ENCODE measurements around the gene TMEM100. TPM values are rescaled to one million over a fixed set of nuclear protein-coding genes. Genes with fewer than 3 reads are reported as not detected.
A peak's percentile ranks its signal among the peaks of the same experiment; 100 is the strongest.

Gene TMEM100
- total RNA-seq, 4 donors from 2014 or later = 0.39 to 87.9 (median 6.1) TPM

- no peak for ATAC-seq
- Histone ChIP-seq H3K27me3 (no peaks in the 10 kb centered on the region), H3K4me3 (peak overlapping the region in 2 of 4 donors; percentile 43 to 45), H3K9me3 (no peaks in the 10 kb centered on the region), H3K4me1 (peaks cover 32 to 40% of the 10 kb centered on the region in 2 donors), H3K36me3 (no peaks in the 10 kb centered on the region), H3K27ac (peak overlapping the region; percentile 75 to 85 (median 80))
- no peak for DNase-seq
- TF ChIP-seq CTCF (IDR thresholded peaks at IDR 0.05 in 4 of 5, conservative IDR thresholded peaks at IDR 0.05 in 1 of 5) (no peak), POLR2A (IDR thresholded peaks at IDR 0.05) (peak in 1 of 2 donors; percentile 6)
- intact Hi-C loops (cut with DNase I; ENCODE audit: low total_unique reads) = loop anchor here (5.0 to 10.0 kb wide), 2 partner anchors 444 to 463 kb away; no protein-coding TSS in a partner anchor
- in situ Hi-C loops (cut with MboI; ENCODE audit: low sequenced_read_pairs in 4 of 4) = no loop called here
Observed at GRCh38 chr17:55730380-55730779, 7.7 kb upstream of the TMEM100 start.

GRCh38 chr17:55729484-55729883 is 6.8 kb upstream of the TMEM100 start:
- Histone ChIP-seq H3K9me3 (no peaks in the 10 kb centered on the region), H3K4me1 (peaks cover 32 to 38% of the 10 kb centered on the region in 2 donors), H3K27me3 (no peaks in the 10 kb centered on the region), H3K4me3 (peak overlapping the region in 2 of 4 donors; percentile 43 to 45), H3K27ac (peak overlapping the region in 2 of 4 donors; percentile 6 to 85), H3K36me3 (no peaks in the 10 kb centered on the region)
- intact Hi-C loops (cut with DNase I; ENCODE audit: low total_unique reads) = no loop called here
- in situ Hi-C loops (cut with MboI; ENCODE audit: low sequenced_read_pairs in 4 of 4) = no loop called here
- DNase-seq (no peak), ATAC-seq (no peak)
- TF ChIP-seq POLR2A (IDR thresholded peaks at IDR 0.05) (no peak), CTCF (IDR thresholded peaks at IDR 0.05 in 4 of 5, conservative IDR thresholded peaks at IDR 0.05 in 1 of 5) (no peak)

- Histone ChIP-seq H3K27ac (peak overlapping the region; percentile 4 to 85 (median 24)), H3K9me3 (no peaks in the 10 kb centered on the region), H3K27me3 (no peaks in the 10 kb centered on the region), H3K36me3 (no peaks in the 10 kb centered on the region), H3K4me1 (peaks cover 32 to 34% of the 10 kb centered on the region in 2 donors), H3K4me3 (peak overlapping the region in 2 of 4 donors; percentile 43 to 45)
- intact Hi-C loops (cut with DNase I; ENCODE audit: low total_unique reads) = no loop called here
- no peak for ATAC-seq
- in situ Hi-C loops (cut with MboI; ENCODE audit: low sequenced_read_pairs in 4 of 4) = no loop called here
- TF ChIP-seq CTCF (IDR thresholded peaks at IDR 0.05 in 4 of 5, conservative IDR thresholded peaks at IDR 0.05 in 1 of 5) (no peak), POLR2A (IDR thresholded peaks at IDR 0.05) (no peak)
- no peak for DNase-seq
Observed at GRCh38 chr17:55728833-55729232, 6.2 kb upstream of the TMEM100 start.

GRCh38 chr17:55728361-55728760 is 5.7 kb upstream of the TMEM100 start:
- no peaks in the 10 kb centered on the region for H3K27me3 ChIP-seq
- intact Hi-C loops (cut with DNase I; ENCODE audit: low total_unique reads) = no loop called here
- no peaks in the 10 kb centered on the region for H3K9me3 ChIP-seq
- no peak for TF ChIP-seq CTCF (IDR thresholded peaks at IDR 0.05 in 4 of 5, conservative IDR thresholded peaks at IDR 0.05 in 1 of 5)
- no peak for TF ChIP-seq POLR2A (IDR thresholded peaks at IDR 0.05)
- peaks cover 29 to 32% of the 10 kb centered on the region in 2 donors for H3K4me1 ChIP-seq
- H3K27ac ChIP-seq = peak overlapping the region in 2 of 4 donors; percentile 43 to 85
- in situ Hi-C loops (cut with MboI; ENCODE audit: low sequenced_read_pairs in 4 of 4) = no loop called here
- H3K36me3 ChIP-seq = no peaks in the 10 kb centered on the region
- DNase-seq (no peak), ATAC-seq (no peak)
- peak overlapping the region in 2 of 4 donors; percentile 43 to 45 for H3K4me3 ChIP-seq

- Histone ChIP-seq H3K4me1 (peaks cover 28 to 29% of the 10 kb centered on the region in 2 donors), H3K27me3 (no peaks in the 10 kb centered on the region), H3K36me3 (no peaks in the 10 kb centered on the region), H3K4me3 (peak overlapping the region in 1 of 4 donors; percentile 43), H3K27ac (peak overlapping the region in 2 of 4 donors; percentile 43 to 85), H3K9me3 (no peaks in the 10 kb centered on the region)
- intact Hi-C loops (cut with DNase I; ENCODE audit: low total_unique reads) (no loop called here), in situ Hi-C loops (cut with MboI; ENCODE audit: low sequenced_read_pairs in 4 of 4) (no loop called here)
- DNase-seq (no peak), ATAC-seq (no peak)
- TF ChIP-seq CTCF (IDR thresholded peaks at IDR 0.05 in 4 of 5, conservative IDR thresholded peaks at IDR 0.05 in 1 of 5) (no peak), POLR2A (IDR thresholded peaks at IDR 0.05) (no peak)
Observed at GRCh38 chr17:55727920-55728319, 5.3 kb upstream of the TMEM100 start.
